Thyroid gland (tissue), 4 donors: ENCODE results near the gene FBXL13.

Experiments
- POLR2A ChIP-seq, 2 donors: fragments of 450-650 bp; IDR thresholded peaks; one replicate each; pipeline ENCODE4 v1.6.1; 2017; ENCODE audit warnings: antibody characterized with exemption in 2 of 2, mild to moderate bottlenecking in 2 of 2, moderate library complexity in 1 of 2
- TF ChIP-seq, protein P1 (sequence below), 6 experiments: fragments of 200-600 bp in 3 of 6; fragments of 450-650 bp in 3 of 6; sonication (generic) in 3 of 6; IDR thresholded peaks; one replicate each; pipeline ENCODE4 v1.5.1; 2016 to 2019; ENCODE audit warnings: antibody characterized with exemption in 6 of 6, mild to moderate bottlenecking in 2 of 6, inconsistent platforms in 1 of 6, moderate library complexity in 1 of 6

DNA sequence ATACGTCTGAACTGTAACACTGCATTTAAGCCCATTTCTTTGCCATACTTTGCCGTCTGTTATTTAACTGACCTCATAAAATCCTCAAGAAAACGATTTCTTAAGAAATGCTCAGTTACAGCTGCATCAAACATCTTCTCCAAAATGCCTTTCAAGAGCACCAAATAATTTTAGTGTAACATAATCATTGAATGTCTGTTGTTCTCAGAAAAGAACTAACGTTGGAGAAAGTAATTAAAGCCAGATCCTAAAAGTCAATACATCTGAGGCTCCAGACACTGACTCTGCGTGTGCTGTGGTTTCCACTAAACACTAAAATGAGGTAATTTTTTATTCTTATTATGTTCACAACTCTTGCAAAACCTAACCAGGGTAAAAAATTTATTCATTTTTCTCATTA is 225.5 kb downstream of the FBXL13 start:
- TF ChIP-seq, protein P1, sequence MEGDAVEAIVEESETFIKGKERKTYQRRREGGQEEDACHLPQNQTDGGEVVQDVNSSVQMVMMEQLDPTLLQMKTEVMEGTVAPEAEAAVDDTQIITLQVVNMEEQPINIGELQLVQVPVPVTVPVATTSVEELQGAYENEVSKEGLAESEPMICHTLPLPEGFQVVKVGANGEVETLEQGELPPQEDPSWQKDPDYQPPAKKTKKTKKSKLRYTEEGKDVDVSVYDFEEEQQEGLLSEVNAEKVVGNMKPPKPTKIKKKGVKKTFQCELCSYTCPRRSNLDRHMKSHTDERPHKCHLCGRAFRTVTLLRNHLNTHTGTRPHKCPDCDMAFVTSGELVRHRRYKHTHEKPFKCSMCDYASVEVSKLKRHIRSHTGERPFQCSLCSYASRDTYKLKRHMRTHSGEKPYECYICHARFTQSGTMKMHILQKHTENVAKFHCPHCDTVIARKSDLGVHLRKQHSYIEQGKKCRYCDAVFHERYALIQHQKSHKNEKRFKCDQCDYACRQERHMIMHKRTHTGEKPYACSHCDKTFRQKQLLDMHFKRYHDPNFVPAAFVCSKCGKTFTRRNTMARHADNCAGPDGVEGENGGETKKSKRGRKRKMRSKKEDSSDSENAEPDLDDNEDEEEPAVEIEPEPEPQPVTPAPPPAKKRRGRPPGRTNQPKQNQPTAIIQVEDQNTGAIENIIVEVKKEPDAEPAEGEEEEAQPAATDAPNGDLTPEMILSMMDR (IDR thresholded peaks at IDR 0.05), result no peak
- TF ChIP-seq POLR2A (IDR thresholded peaks at IDR 0.05), result no peak
